Caco-2 (cell line): ENCODE measurements around the gene FOXJ3. TPM values are rescaled to one million over a fixed set of nuclear protein-coding genes. Genes with fewer than 3 reads are reported as not detected.

Source experiments
- BruUV-seq: library from RNA; stranded (reverse); fragments of 400-500 nt; replicated peaks from 2 replicates; lab custom pipeline; 2021; lab: Mats Ljungman, UMichigan
- CTCF ChIA-PET: fragments of 300-600 bp; sonication (Branson Sonifier 250); formaldehyde crosslinking; loops from one replicate; lab custom pipeline; 2022; ENCODE audit warnings: antibody characterized with exemption; lab: Charles Lee
- POLR2A ChIA-PET: fragments of 300-600 bp; sonication (Branson Sonifier 250); formaldehyde crosslinking; loops from one replicate; lab custom pipeline; 2022; ENCODE audit warnings: antibody characterized with exemption; lab: Charles Lee
- DNase-seq, 2 experiments: peaks; one replicate each; pipeline versions ENCODE4 v3.0.0 to v3.0.0-alpha.2; 2020 to 2022
- H3K27me3 ChIP-seq: replicated peaks from 2 replicates; pipeline ENCODE4 v1.6.0; 2011; ENCODE audit warnings: low read length; ENCODE audit not compliant: control insufficient read depth, insufficient read depth
- H3K36me3 ChIP-seq: 2 replicates; pipeline ENCODE4 v1.5.1; 2011; ENCODE audit warnings: low read length; ENCODE audit not compliant: control insufficient read depth, insufficient read depth
- H3K4me1 ChIP-seq: fragments of 250-450 bp; sonication (Bioruptor Pico); 2 replicates; pipeline ENCODE4 v1.5.1; 2020; ENCODE audit warnings: mild to moderate bottlenecking
- H3K4me3 ChIP-seq: 2 replicates; pipeline ENCODE4 v1.5.1; 2011; ENCODE audit warnings: low read depth, mild to moderate bottlenecking, control low read depth, low read length
- H3K9me3 ChIP-seq: fragments of 250-450 bp; sonication (Bioruptor Pico); 2 replicates; pipeline ENCODE4 v1.5.1; 2020; ENCODE audit warnings: mild to moderate bottlenecking, moderate library complexity
- H3K27ac Mint-ChIP-seq: one replicate; pipeline ENCODE4 v1.8.0; 2022; ENCODE audit warnings: mixed read lengths; ENCODE audit not compliant: unreplicated experiment
- H3K27me3 Mint-ChIP-seq: one replicate; pipeline ENCODE4 v1.8.0; 2022; ENCODE audit warnings: mixed read lengths; ENCODE audit not compliant: insufficient read depth, unreplicated experiment
- H3K36me3 Mint-ChIP-seq: one replicate; pipeline ENCODE4 v1.8.0; 2022; ENCODE audit warnings: mild to moderate bottlenecking, mixed read lengths; ENCODE audit not compliant: insufficient read depth, unreplicated experiment
- H3K4me1 Mint-ChIP-seq: one replicate; pipeline ENCODE4 v1.8.0; 2022; ENCODE audit warnings: low read depth, mixed read lengths; ENCODE audit not compliant: unreplicated experiment
- H3K4me3 Mint-ChIP-seq: one replicate; pipeline ENCODE4 v1.8.0; 2022; ENCODE audit warnings: mild to moderate bottlenecking, moderate library complexity, mixed read lengths; ENCODE audit not compliant: unreplicated experiment
- H3K9me3 Mint-ChIP-seq: one replicate; pipeline ENCODE4 v1.8.0; 2022; ENCODE audit warnings: mixed read lengths; ENCODE audit not compliant: unreplicated experiment
- intact Hi-C: fragments of 100-400 bp; cut with micrococcal nuclease; formaldehyde crosslinking; loops from one replicate; pipeline ENCODE4 v1.10.0; 2022; ENCODE audit not compliant: unreplicated experiment
- total RNA-seq: library from RNA; stranded (reverse); gene quantifications from 2 replicates; pipeline ENCODE4 v1.2.3, GENCODE V29; 2022
- TF ChIP-seq, protein P1 (sequence below), 2 experiments: fragments of 200-600 bp in 1 of 2; IDR thresholded peaks; 1 replicate in 1 of 2; 2 replicates in 1 of 2; pipeline versions ENCODE4 v1.5.1 to v1.8.0; 2011 to 2022; ENCODE audit warnings: antibody characterized with exemption in 1 of 2, control low read depth in 1 of 2, inconsistent platforms in 1 of 2, low read depth in 1 of 2, low read length in 1 of 2, mild to moderate bottlenecking in 1 of 2, moderate library complexity in 1 of 2; ENCODE audit not compliant: insufficient read depth in 1 of 2, severe bottlenecking in 1 of 2, unreplicated experiment in 1 of 2

Gene FOXJ3
- total RNA-seq, 1 experiment from 2014 or later, result 60.2 TPM

DNA sequence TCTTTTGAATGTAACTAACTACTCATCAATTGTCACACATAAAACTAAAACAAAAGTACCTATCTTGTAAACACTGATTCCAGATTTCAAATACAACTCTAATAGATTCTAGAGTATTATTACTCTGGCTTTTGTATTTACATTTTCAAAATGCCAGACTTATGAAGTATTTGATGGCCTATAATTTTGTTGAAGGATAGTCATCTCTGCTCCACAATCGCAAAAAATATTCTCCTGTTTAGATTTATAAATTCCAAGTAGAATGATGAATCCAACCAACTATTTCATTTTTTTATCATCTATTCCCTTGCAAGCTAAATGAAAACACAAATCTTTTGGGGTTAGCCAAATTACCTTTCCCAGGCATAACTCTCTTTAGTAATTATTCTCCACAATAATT is 95.5 kb downstream of the FOXJ3 start:
- H3K4me1 Mint-ChIP-seq, result no peaks in the 10 kb centered on the region
- H3K36me3 Mint-ChIP-seq, result peaks cover 51% of the 10 kb centered on the region
- Histone ChIP-seq H3K9me3 (0 out of 2 replicates have a peak, but pooled peaks cover 5% of the 10 kb centered on the region), H3K36me3 (no peaks in the 10 kb centered on the region), H3K4me3 (no peak overlapping the region), H3K27me3 (no peaks in the 10 kb centered on the region), H3K4me1 (no peaks in the 10 kb centered on the region)
- no TSS peak for BruUV-seq
- POLR2A ChIA-PET, result no interaction called here
- intact Hi-C loops, result no loop called here
- H3K9me3 Mint-ChIP-seq, result peaks cover 23% of the 10 kb centered on the region
- no peak for DNase-seq
- no peak overlapping the region for H3K4me3 Mint-ChIP-seq
- H3K27me3 Mint-ChIP-seq, result no peaks in the 10 kb centered on the region
- CTCF ChIA-PET, result no interaction called here
- TF ChIP-seq, protein P1, sequence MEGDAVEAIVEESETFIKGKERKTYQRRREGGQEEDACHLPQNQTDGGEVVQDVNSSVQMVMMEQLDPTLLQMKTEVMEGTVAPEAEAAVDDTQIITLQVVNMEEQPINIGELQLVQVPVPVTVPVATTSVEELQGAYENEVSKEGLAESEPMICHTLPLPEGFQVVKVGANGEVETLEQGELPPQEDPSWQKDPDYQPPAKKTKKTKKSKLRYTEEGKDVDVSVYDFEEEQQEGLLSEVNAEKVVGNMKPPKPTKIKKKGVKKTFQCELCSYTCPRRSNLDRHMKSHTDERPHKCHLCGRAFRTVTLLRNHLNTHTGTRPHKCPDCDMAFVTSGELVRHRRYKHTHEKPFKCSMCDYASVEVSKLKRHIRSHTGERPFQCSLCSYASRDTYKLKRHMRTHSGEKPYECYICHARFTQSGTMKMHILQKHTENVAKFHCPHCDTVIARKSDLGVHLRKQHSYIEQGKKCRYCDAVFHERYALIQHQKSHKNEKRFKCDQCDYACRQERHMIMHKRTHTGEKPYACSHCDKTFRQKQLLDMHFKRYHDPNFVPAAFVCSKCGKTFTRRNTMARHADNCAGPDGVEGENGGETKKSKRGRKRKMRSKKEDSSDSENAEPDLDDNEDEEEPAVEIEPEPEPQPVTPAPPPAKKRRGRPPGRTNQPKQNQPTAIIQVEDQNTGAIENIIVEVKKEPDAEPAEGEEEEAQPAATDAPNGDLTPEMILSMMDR (IDR thresholded peaks at IDR 0.05; ENCODE audit: insufficient read depth in 1 of 2, low read depth in 1 of 2, low read length in 1 of 2, severe bottlenecking in 1 of 2, unreplicated experiment in 1 of 2), result no peak
- H3K27ac Mint-ChIP-seq, result no peak overlapping the region

DNA sequence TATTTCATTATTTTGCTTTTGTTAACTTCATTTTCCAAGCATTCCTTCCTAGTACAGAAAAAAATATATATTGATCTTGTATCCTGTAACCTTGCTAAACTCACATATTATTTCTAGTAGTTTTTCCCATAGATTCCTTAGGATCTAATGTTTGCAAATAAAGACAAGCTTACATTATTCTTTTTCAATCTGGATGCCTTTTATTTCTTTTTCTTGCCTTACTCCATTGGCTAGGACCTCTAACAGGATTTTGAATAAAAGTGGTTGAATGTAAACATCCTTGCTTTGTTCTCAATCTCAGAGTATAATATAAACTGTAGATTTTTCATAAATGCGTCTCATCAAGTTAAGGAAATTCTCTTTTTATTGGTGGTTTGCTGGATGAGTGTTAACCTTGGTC is 96.0 kb downstream of the FOXJ3 start:
- TF ChIP-seq, protein P1 (IDR thresholded peaks at IDR 0.05; ENCODE audit: insufficient read depth in 1 of 2, low read depth in 1 of 2, low read length in 1 of 2, severe bottlenecking in 1 of 2, unreplicated experiment in 1 of 2), result no peak
- H3K27me3 ChIP-seq, result no peaks in the 10 kb centered on the region
- intact Hi-C loops, result no loop called here
- no peaks in the 10 kb centered on the region for H3K4me1 ChIP-seq
- no peak overlapping the region for H3K4me3 Mint-ChIP-seq
- no peak overlapping the region for H3K4me3 ChIP-seq
- no peak for DNase-seq
- ChIA-PET CTCF (no interaction called here), POLR2A (no interaction called here)
- no peak overlapping the region for H3K27ac Mint-ChIP-seq
- 0 out of 2 replicates have a peak, but pooled peaks cover 5% of the 10 kb centered on the region for H3K9me3 ChIP-seq
- H3K4me1 Mint-ChIP-seq, result no peaks in the 10 kb centered on the region
- H3K36me3 ChIP-seq, result no peaks in the 10 kb centered on the region
- H3K27me3 Mint-ChIP-seq, result no peaks in the 10 kb centered on the region
- peaks cover 57% of the 10 kb centered on the region for H3K36me3 Mint-ChIP-seq
- H3K9me3 Mint-ChIP-seq, result peaks cover 23% of the 10 kb centered on the region
- BruUV-seq, result no TSS peak

- intact Hi-C loops, result no loop called here
- TF ChIP-seq, protein P1 (IDR thresholded peaks at IDR 0.05; ENCODE audit: insufficient read depth in 1 of 2, low read depth in 1 of 2, low read length in 1 of 2, severe bottlenecking in 1 of 2, unreplicated experiment in 1 of 2), result no peak
- ChIA-PET POLR2A (no interaction called here), CTCF (no interaction called here)
- Histone ChIP-seq H3K27me3 (no peaks in the 10 kb centered on the region), H3K4me3 (no peak overlapping the region), H3K36me3 (no peaks in the 10 kb centered on the region), H3K4me1 (peaks cover 5% of the 10 kb centered on the region; the same call in 1 of the 2 replicates), H3K9me3 (no peaks in the 10 kb centered on the region)
- H3K4me3 Mint-ChIP-seq, result no peak overlapping the region
- H3K9me3 Mint-ChIP-seq, result no peaks in the 10 kb centered on the region
- BruUV-seq, result no TSS peak
- no peak for DNase-seq
- peaks cover 19% of the 10 kb centered on the region for H3K4me1 Mint-ChIP-seq
- H3K36me3 Mint-ChIP-seq, result peaks cover 14% of the 10 kb centered on the region
- H3K27ac Mint-ChIP-seq, result no peak overlapping the region
- no peaks in the 10 kb centered on the region for H3K27me3 Mint-ChIP-seq
Measured at GRCh38 chr1:42231253-42231652, 103.8 kb downstream of the FOXJ3 start.
